ENCODE measurements around the gene AP5B1.
A peak's percentile ranks its signal among the peaks of the same experiment; 100 is the strongest.

AP5B1 gene

GRCh38 chr11:65781962-65782815 is 1.4 kb upstream of the AP5B1 start:
- no peak for DNase-seq (ENCODE audit: low read depth)
- TF ChIP-seq CTCF (IDR thresholded peaks at IDR 0.05; ENCODE audit: low read depth, low read length, missing control alignments) = no peak
- H3K4me3 ChIP-seq (ENCODE audit: low read depth, low read length) = no peak overlapping the region

GRCh38 chr11:65781152-65781961 is 581 bp upstream of the AP5B1 start:
- no peak for DNase-seq (ENCODE audit: low read depth)
- peak; percentile 39 for TF ChIP-seq CTCF (IDR thresholded peaks at IDR 0.05; ENCODE audit: low read depth, low read length, missing control alignments)
- peak overlapping the region; percentile 97 for H3K4me3 ChIP-seq (ENCODE audit: low read depth, low read length)

DNA sequence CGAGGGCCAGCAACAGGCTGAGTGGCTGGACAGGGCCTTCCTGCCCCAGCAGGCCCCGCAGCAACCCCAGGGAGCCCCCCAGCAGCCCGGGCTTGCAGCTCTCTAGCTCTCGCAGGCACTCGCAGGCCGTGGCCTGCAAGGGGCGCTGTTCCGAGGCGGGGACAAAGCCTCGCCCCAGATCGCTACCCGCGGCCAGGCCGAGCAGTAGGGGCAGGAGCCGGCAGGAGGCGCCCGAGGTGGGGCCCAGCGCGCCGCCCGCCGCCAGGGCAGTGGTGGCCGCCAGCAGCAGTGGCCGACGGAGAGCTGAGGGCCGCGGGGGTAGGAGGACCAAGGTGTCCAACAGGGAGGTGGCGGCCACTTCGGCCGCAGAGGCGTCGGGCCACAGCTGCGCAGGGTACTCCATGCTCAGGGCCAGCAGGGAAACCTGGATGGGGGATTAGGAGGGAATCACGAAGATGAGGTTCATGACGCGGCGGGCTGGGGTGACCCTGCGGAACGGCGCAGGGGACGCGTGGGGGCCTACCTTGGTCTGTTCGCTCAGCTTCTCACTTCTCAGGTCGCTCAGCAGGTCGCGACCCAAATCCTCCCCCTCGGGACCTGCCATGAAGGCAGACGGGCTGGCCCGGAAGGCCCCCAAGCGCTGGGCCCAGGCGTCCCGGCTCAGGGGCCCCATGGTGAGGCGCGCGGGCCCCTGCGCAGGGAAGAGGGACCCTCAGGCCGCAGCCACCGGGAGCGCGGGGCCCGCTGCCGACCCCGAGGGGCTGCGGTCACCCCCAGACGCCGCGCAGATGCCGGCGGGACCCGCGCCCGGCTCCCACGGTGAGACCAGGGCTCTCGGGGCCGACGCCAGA is 632 bp downstream of the AP5B1 start:
- peak overlapping the region; percentile 97 for H3K4me3 ChIP-seq (ENCODE audit: low read depth, low read length)
- TF ChIP-seq CTCF (IDR thresholded peaks at IDR 0.05; ENCODE audit: low read depth, low read length, missing control alignments) = peak; percentile 91
- peak; percentile 29 for DNase-seq (ENCODE audit: low read depth)

DNA sequence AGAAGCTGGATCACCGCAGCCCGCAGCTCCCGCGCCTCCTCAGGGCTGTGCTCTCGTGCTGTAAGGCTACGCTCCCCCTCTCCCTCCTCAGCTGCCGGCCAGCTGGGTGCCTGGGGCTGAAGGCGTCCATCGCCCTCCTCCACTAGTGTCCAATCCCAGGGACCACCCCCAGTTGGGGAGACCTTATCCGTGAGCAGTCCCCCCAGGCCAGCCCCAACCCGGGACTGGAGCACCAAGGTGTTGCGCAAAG is 1.2 kb downstream of the AP5B1 start:
- TF ChIP-seq CTCF (IDR thresholded peaks at IDR 0.05; ENCODE audit: low read depth, low read length, missing control alignments) = no peak
- no peak for DNase-seq (ENCODE audit: low read depth)
- H3K4me3 ChIP-seq (ENCODE audit: low read depth, low read length) = peak overlapping the region; percentile 97

DNA sequence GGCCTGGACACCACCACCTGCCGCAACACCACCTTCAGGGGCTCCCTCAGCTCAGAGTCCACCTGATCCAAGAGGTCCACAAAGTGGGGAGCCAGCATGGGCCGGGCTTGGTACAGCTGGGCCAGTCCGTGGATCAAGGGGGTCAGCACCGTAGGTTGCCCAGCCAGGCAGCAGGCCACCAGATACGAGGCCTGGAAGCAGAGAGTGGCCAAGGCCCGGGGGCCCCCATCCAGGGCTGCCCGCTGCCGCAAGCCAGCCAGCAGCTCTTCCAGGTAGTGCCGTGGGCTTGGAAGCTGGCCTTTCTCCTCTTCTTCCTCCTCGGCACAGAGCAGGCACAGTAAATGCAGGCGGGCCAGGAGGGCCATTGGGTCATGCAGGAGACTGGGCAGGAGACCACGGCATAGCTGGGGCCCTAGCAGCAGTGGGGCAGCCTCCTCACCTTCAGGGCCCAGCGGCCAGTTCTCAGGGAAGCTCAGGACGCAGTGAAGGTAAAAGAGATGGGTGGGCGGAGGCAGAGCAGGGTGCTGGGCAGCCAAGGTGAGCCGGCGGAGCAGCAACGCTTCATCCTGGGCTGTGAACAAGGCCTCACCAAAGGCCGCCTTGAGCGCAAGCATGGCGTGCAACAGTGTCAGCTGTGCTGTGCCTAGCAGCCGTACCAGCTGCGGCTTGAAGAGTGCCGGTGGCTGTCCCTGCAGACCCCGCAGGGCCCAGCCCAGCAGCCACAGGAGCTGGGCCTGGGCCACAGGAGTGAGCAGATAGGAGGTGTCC is 1.7 kb downstream of the AP5B1 start:
- TF ChIP-seq CTCF (IDR thresholded peaks at IDR 0.05; ENCODE audit: low read depth, low read length, missing control alignments) = no peak
- peak overlapping the region; percentile 97 for H3K4me3 ChIP-seq (ENCODE audit: low read depth, low read length)
- no peak for DNase-seq (ENCODE audit: low read depth)

- no peak overlapping the region for H3K4me3 ChIP-seq (ENCODE audit: low read depth, low read length)
- DNase-seq (ENCODE audit: low read depth) = no peak
- no peak for TF ChIP-seq CTCF (IDR thresholded peaks at IDR 0.05; ENCODE audit: low read depth, low read length, missing control alignments)
Observed at GRCh38 chr11:65778431-65778900, 2.3 kb downstream of the AP5B1 start.
